ENCODE measurements around the gene AAMDC. TPM values are rescaled to one million over a fixed set of nuclear protein-coding genes. Genes with fewer than 3 reads are reported as not detected.

AAMDC gene
- total RNA-seq, 1 experiment from 2014 or later = 15.7 TPM

- Histone ChIP-seq H3K36me3 (ENCODE audit: insufficient read depth, low read length, poor library complexity, severe bottlenecking) (no peaks in the 10 kb centered on the region), H3K27ac (ENCODE audit: low read depth, low read length, poor library complexity, severe bottlenecking) (no peak overlapping the region), H3K4me3 (ENCODE audit: low read depth, low read length, poor library complexity, severe bottlenecking) (no peak overlapping the region), H3K4me1 (ENCODE audit: insufficient read depth, low read length, poor library complexity, severe bottlenecking) (peaks cover 4% of the 10 kb centered on the region), H3K9me3 (ENCODE audit: low read depth, low read length, poor library complexity, severe bottlenecking) (peaks cover 10% of the 10 kb centered on the region), H3K27me3 (replicated peaks; ENCODE audit: insufficient read depth, low read depth, low read length, poor library complexity) (no peaks in the 10 kb centered on the region)
- DNase-seq (ENCODE audit: low spot score) = no peak
- intact Hi-C loops (cut with micrococcal nuclease; ENCODE audit: unreplicated experiment) = no loop called here
- ChIA-PET POLR2A (ENCODE audit: low non-redundant PET) (no interaction called here), CTCF (no interaction called here)
- no TSS peak for BruUV-seq (replicated peaks)
- TF ChIP-seq EZH2 (IDR thresholded peaks at IDR 0.05; ENCODE audit: borderline replicate concordance, low read depth, low read length, poor library complexity, severe bottlenecking) (no peak), CTCF (conservative IDR thresholded peaks at IDR 0.05; ENCODE audit: low read depth, low read length) (no peak)
Observed at GRCh38 chr11:77814848-77815247, 6.1 kb upstream of the AAMDC start.

- no peak for DNase-seq (ENCODE audit: low spot score)
- H3K4me3 ChIP-seq (ENCODE audit: low read depth, low read length, poor library complexity, severe bottlenecking) = no peak overlapping the region
- no TSS peak for BruUV-seq (replicated peaks)
- peaks cover 4% of the 10 kb centered on the region for H3K4me1 ChIP-seq (ENCODE audit: insufficient read depth, low read length, poor library complexity, severe bottlenecking)
- POLR2A ChIA-PET (ENCODE audit: low non-redundant PET) = no interaction called here
- H3K36me3 ChIP-seq (ENCODE audit: insufficient read depth, low read length, poor library complexity, severe bottlenecking) = no peaks in the 10 kb centered on the region
- CTCF ChIA-PET = no interaction called here
- H3K9me3 ChIP-seq (ENCODE audit: low read depth, low read length, poor library complexity, severe bottlenecking) = peaks cover 10% of the 10 kb centered on the region
- no peak for TF ChIP-seq CTCF (conservative IDR thresholded peaks at IDR 0.05; ENCODE audit: low read depth, low read length)
- TF ChIP-seq EZH2 (IDR thresholded peaks at IDR 0.05; ENCODE audit: borderline replicate concordance, low read depth, low read length, poor library complexity, severe bottlenecking) = no peak
- no peaks in the 10 kb centered on the region for H3K27me3 ChIP-seq (replicated peaks; ENCODE audit: insufficient read depth, low read depth, low read length, poor library complexity)
- intact Hi-C loops (cut with micrococcal nuclease; ENCODE audit: unreplicated experiment) = no loop called here
- no peak overlapping the region for H3K27ac ChIP-seq (ENCODE audit: low read depth, low read length, poor library complexity, severe bottlenecking)
Observed at GRCh38 chr11:77815459-77815858, 5.5 kb upstream of the AAMDC start.

GRCh38 chr11:77819411-77819920 lies 1.5 kb upstream of the AAMDC start:
- intact Hi-C loops (cut with micrococcal nuclease; ENCODE audit: unreplicated experiment) = no loop called here
- peak; percentile 95 for DNase-seq (ENCODE audit: low spot score)
- no TSS peak for BruUV-seq (replicated peaks)
- ChIA-PET CTCF (interaction anchor here (0.8 kb wide), 1 partner anchor 176 kb away, joined by 5 read pairs; no protein-coding TSS in a partner anchor), POLR2A (ENCODE audit: low non-redundant PET) (no interaction called here)
- Histone ChIP-seq H3K27ac (ENCODE audit: low read depth, low read length, poor library complexity, severe bottlenecking) (peak overlapping the region; percentile 95), H3K36me3 (ENCODE audit: insufficient read depth, low read length, poor library complexity, severe bottlenecking) (no peaks in the 10 kb centered on the region), H3K4me1 (ENCODE audit: insufficient read depth, low read length, poor library complexity, severe bottlenecking) (peaks cover 8% of the 10 kb centered on the region), H3K27me3 (replicated peaks; ENCODE audit: insufficient read depth, low read depth, low read length, poor library complexity) (no peaks in the 10 kb centered on the region), H3K9me3 (ENCODE audit: low read depth, low read length, poor library complexity, severe bottlenecking) (peaks cover 10% of the 10 kb centered on the region), H3K4me3 (ENCODE audit: low read depth, low read length, poor library complexity, severe bottlenecking) (peak overlapping the region; percentile 99)
- TF ChIP-seq CTCF (conservative IDR thresholded peaks at IDR 0.05; ENCODE audit: low read depth, low read length) (no peak), EZH2 (IDR thresholded peaks at IDR 0.05; ENCODE audit: borderline replicate concordance, low read depth, low read length, poor library complexity, severe bottlenecking) (no peak)
